SK-N-SH treated with all-trans-retinoic acid at 6 μM for 48 hours (cell line): ENCODE data around the gene PAX5.

ENCODE experiments used
- ATAC-seq: fragments of 200-7000 bp; cut with Tn5 transposase; 3 replicates; pipeline ENCODE4 v1.9.1; 2020; ENCODE audit warnings: mild to moderate bottlenecking, moderate library complexity
- ARNTL ChIP-seq: fragments of 450-650 bp; formaldehyde crosslinking; IDR thresholded peaks from 2 replicates; pipeline ENCODE4 v1.5.0; 2020; ENCODE audit warnings: low read depth, mild to moderate bottlenecking, moderate library complexity, borderline replicate concordance
- BACH2 ChIP-seq: fragments of 250-450 bp; sonication (Bioruptor Pico); IDR thresholded peaks from 2 replicates; pipeline ENCODE4 v1.9.0; 2021; ENCODE audit warnings: mild to moderate bottlenecking, borderline replicate concordance
- CSDC2 ChIP-seq: fragments of 250-450 bp; sonication (Bioruptor Pico); IDR thresholded peaks from 2 replicates; pipeline ENCODE4 v1.5.0; 2020; ENCODE audit warnings: mild to moderate bottlenecking, moderate library complexity
- CSRNP3 ChIP-seq: fragments of 250-450 bp; sonication (Bioruptor Pico); IDR thresholded peaks from 2 replicates; pipeline ENCODE4 v1.5.1; 2021; ENCODE audit warnings: mild to moderate bottlenecking, moderate library complexity
- ESRRG ChIP-seq: fragments of 250-450 bp; sonication (Bioruptor Pico); IDR thresholded peaks from 2 replicates; pipeline ENCODE4 v1.6.1; 2021; ENCODE audit warnings: mild to moderate bottlenecking
- GLIS3 ChIP-seq: fragments of 250-450 bp; sonication (Bioruptor Pico); IDR thresholded peaks from 2 replicates; pipeline ENCODE4 v1.5.0; 2020; ENCODE audit warnings: mild to moderate bottlenecking, moderate library complexity
- ISL1 ChIP-seq: fragments of 250-450 bp; sonication (Bioruptor Pico); IDR thresholded peaks from 2 replicates; pipeline ENCODE4 v2.1.2; 2022; ENCODE audit warnings: mild to moderate bottlenecking, moderate library complexity
- OSR1 ChIP-seq: fragments of 250-450 bp; sonication (Bioruptor Pico); IDR thresholded peaks from 2 replicates; pipeline ENCODE4 v1.8.0; 2022; ENCODE audit warnings: moderate library complexity, mild to moderate bottlenecking, inconsistent platforms
- POU6F1 ChIP-seq: fragments of 250-450 bp; sonication (Bioruptor Pico); IDR thresholded peaks from 2 replicates; pipeline ENCODE4 v1.8.0; 2021; ENCODE audit warnings: low read depth, mild to moderate bottlenecking, moderate library complexity, borderline replicate concordance
- PPARA ChIP-seq: fragments of 250-450 bp; sonication (Bioruptor Pico); IDR thresholded peaks from 2 replicates; pipeline ENCODE4 v1.5.0; 2020; ENCODE audit warnings: mild to moderate bottlenecking, borderline replicate concordance
- RARB ChIP-seq: fragments of 250-450 bp; sonication (Bioruptor Pico); IDR thresholded peaks from 2 replicates; pipeline ENCODE4 v1.8.0; 2021; ENCODE audit warnings: mild to moderate bottlenecking, moderate library complexity
- SNAI2 ChIP-seq: fragments of 250-450 bp; sonication (Bioruptor Pico); IDR thresholded peaks from 2 replicates; pipeline ENCODE4 v1.5.0; 2020; ENCODE audit warnings: mild to moderate bottlenecking, moderate library complexity
- TCF4 ChIP-seq: fragments of 250-450 bp; sonication (Bioruptor Pico); IDR thresholded peaks from 2 replicates; pipeline ENCODE4 v1.8.0; 2021; ENCODE audit warnings: mild to moderate bottlenecking, moderate library complexity, borderline replicate concordance
- TOX ChIP-seq: fragments of 250-450 bp; sonication (Bioruptor Pico); IDR thresholded peaks from 2 replicates; pipeline ENCODE4 v1.8.0; 2021; ENCODE audit warnings: mild to moderate bottlenecking, moderate library complexity, borderline replicate concordance
- TSHZ2 ChIP-seq: fragments of 250-450 bp; sonication (Bioruptor Pico); IDR thresholded peaks from 2 replicates; pipeline ENCODE4 v1.5.0; 2020; ENCODE audit warnings: mild to moderate bottlenecking, moderate library complexity
- ZC3H10 ChIP-seq: fragments of 250-450 bp; sonication (Bioruptor Pico); IDR thresholded peaks from 2 replicates; pipeline ENCODE4 v1.5.1; 2021; ENCODE audit warnings: mild to moderate bottlenecking, moderate library complexity
- ZFP3 ChIP-seq: fragments of 250-450 bp; sonication (Bioruptor Pico); IDR thresholded peaks from 2 replicates; pipeline ENCODE4 v1.5.0; 2020; ENCODE audit warnings: mild to moderate bottlenecking, moderate library complexity
- ZFP30 ChIP-seq: fragments of 450-650 bp; formaldehyde crosslinking; IDR thresholded peaks from 2 replicates; pipeline ENCODE4 v1.5.0; 2022; ENCODE audit warnings: mild to moderate bottlenecking, moderate library complexity
- ZNF70 ChIP-seq: fragments of 450-650 bp; formaldehyde crosslinking; IDR thresholded peaks from 2 replicates; pipeline ENCODE4 v1.5.0; 2020; ENCODE audit warnings: mild to moderate bottlenecking, moderate library complexity
- ZNF8 ChIP-seq: fragments of 450-650 bp; formaldehyde crosslinking; IDR thresholded peaks from 2 replicates; pipeline ENCODE4 v1.5.0; 2020; ENCODE audit warnings: mild to moderate bottlenecking, moderate library complexity

Gene PAX5

GRCh38 chr9:36940881-36941280 is 93.2 kb downstream of the PAX5 start:
- TF ChIP-seq ZFP30 (CRISPR knock-in tag) (no peak), TSHZ2 (CRISPR knock-in tag) (no peak), POU6F1 (no peak), OSR1 (no peak), ZC3H10 (CRISPR knock-in tag) (no peak), ARNTL (CRISPR knock-in tag) (no peak), ZNF8 (CRISPR knock-in tag) (no peak), PPARA (CRISPR knock-in tag) (no peak), CSRNP3 (no peak), ZFP3 (CRISPR knock-in tag) (no peak), ZNF70 (CRISPR knock-in tag) (no peak), SNAI2 (no peak), TCF4 (CRISPR knock-in tag) (no peak)
- TF ChIP-seq, all 23 proteins: peak for 0
- ATAC-seq: no peak

- TF ChIP-seq POU6F1 (no peak), ARNTL (CRISPR knock-in tag) (no peak), TOX (no peak), SNAI2 (no peak)
- ATAC-seq: no peak
Measured at GRCh38 chr9:36940500-36940853, 93.6 kb downstream of the PAX5 start.

GRCh38 chr9:36939655-36940499 is 94.2 kb downstream of the PAX5 start:
- no peak for ATAC-seq
- TF ChIP-seq CSRNP3: no peak

- ATAC-seq: no peak
- TF ChIP-seq BACH2 (no peak), CSRNP3 (no peak), GLIS3 (CRISPR knock-in tag) (no peak), ESRRG (no peak), TCF4 (CRISPR knock-in tag) (no peak), PPARA (CRISPR knock-in tag) (no peak), POU6F1 (no peak), TOX (no peak), ZNF70 (CRISPR knock-in tag) (no peak), ISL1 (CRISPR knock-in tag) (no peak), ZFP30 (CRISPR knock-in tag) (no peak), ZC3H10 (CRISPR knock-in tag) (no peak), CSDC2 (CRISPR knock-in tag) (no peak), RARB (CRISPR knock-in tag) (no peak)
Measured at GRCh38 chr9:36939214-36939613, 94.9 kb downstream of the PAX5 start.
